Endothelial cell of umbilical vein (primary cell): ENCODE results near the gene AP1G2. TPM values are rescaled to one million over a fixed set of nuclear protein-coding genes. Genes with fewer than 3 reads are reported as not detected.

Source experiments
- BruUV-seq: library from RNA; stranded (reverse); fragments of 400-500 nt; replicated peaks from 2 replicates; lab custom pipeline; 2021; lab: Mats Ljungman, UMichigan
- CTCF ChIA-PET: fragments of 300-600, 350-600 bp; sonication (Branson Sonifier 250); formaldehyde crosslinking; loops from one replicate; lab custom pipeline; 2021; ENCODE audit warnings: antibody characterized with exemption, inconsistent platforms; lab: Charles Lee
- POLR2A ChIA-PET: fragments of 300-600, 350-600 bp; sonication (Branson Sonifier 250); formaldehyde crosslinking; loops from one replicate; lab custom pipeline; 2021; ENCODE audit warnings: antibody characterized with exemption, inconsistent platforms; lab: Charles Lee
- DNase-seq: peaks from one replicate; pipeline ENCODE4 v3.0.0-alpha.2; 2011; ENCODE audit warnings: low read depth, low spot score
- FAIRE-seq: peaks from 2 replicates; lab custom pipeline; 2011; peaks lifted over from hg19 to GRCh38; lab: Jason Lieb, UNC
- H2AFZ ChIP-seq: 2 replicates; pipeline ENCODE4 v1.6.0; 2012; ENCODE audit warnings: low read depth, low read length, control low read depth, inconsistent platforms
- H3K27ac ChIP-seq: 2 replicates; pipeline ENCODE4 v1.5.1; 2011; ENCODE audit warnings: low read depth, mild to moderate bottlenecking, control low read depth, low read length, moderate library complexity; ENCODE audit not compliant: insufficient read depth
- H3K27me3 ChIP-seq, 2 experiments: 2 replicates each; pipeline versions ENCODE4 v1.6.0 to v1.6.1; 2011; ENCODE audit warnings: low read length in 2 of 2, mixed read lengths in 1 of 2; ENCODE audit not compliant: control insufficient read depth in 2 of 2, insufficient read depth in 2 of 2
- H3K36me3 ChIP-seq, 2 experiments: 2 replicates in 1 of 2; 3 replicates in 1 of 2; pipeline ENCODE4 v1.5.1; 2011; ENCODE audit warnings: low read length in 2 of 2, mild to moderate bottlenecking in 1 of 2, moderate library complexity in 1 of 2; ENCODE audit not compliant: control insufficient read depth in 2 of 2, insufficient read depth in 2 of 2; ENCODE audit errors: extremely low read depth in 1 of 2
- H3K4me1 ChIP-seq: 3 replicates; pipeline ENCODE4 v1.5.1; 2011; ENCODE audit warnings: mild to moderate bottlenecking, low read length; ENCODE audit not compliant: control insufficient read depth, insufficient read depth; ENCODE audit errors: extremely low read depth
- H3K4me2 ChIP-seq: 2 replicates; pipeline ENCODE4 v1.6.1; 2011; ENCODE audit warnings: low read length, control low read depth, mixed read lengths; ENCODE audit not compliant: insufficient read depth
- H3K4me3 ChIP-seq, 3 experiments: fragments of 200-600 bp in 1 of 3; sonication (generic), shearing (Covaris generic) in 1 of 3; replicated peaks in 1 of 3; 2 replicates each; pipeline ENCODE4 v1.5.1; 2011 to 2016; ENCODE audit warnings: control low read depth in 3 of 3, low read length in 3 of 3, mild to moderate bottlenecking in 2 of 3, inconsistent platforms in 1 of 3, low read depth in 1 of 3, moderate library complexity in 1 of 3; ENCODE audit not compliant: insufficient read depth in 1 of 3
- H3K79me2 ChIP-seq: 2 replicates; pipeline ENCODE4 v1.6.0; 2012; ENCODE audit warnings: low read length, inconsistent platforms; ENCODE audit not compliant: control insufficient read depth, insufficient read depth
- H3K9ac ChIP-seq: replicated peaks from 2 replicates; pipeline ENCODE3; 2011; ENCODE audit warnings: low read length, control low read depth; ENCODE audit not compliant: insufficient read depth; ENCODE audit errors: extremely low read depth
- H3K9me1 ChIP-seq: replicated peaks from 3 replicates; pipeline ENCODE4 v1.6.0; 2011; ENCODE audit warnings: mild to moderate bottlenecking, low read length; ENCODE audit not compliant: control insufficient read depth, insufficient read depth; ENCODE audit errors: extremely low read depth
- H3K9me3 ChIP-seq: replicated peaks from 2 replicates; pipeline ENCODE4 v1.5.1; 2012; ENCODE audit warnings: low read length, inconsistent platforms; ENCODE audit not compliant: control insufficient read depth, insufficient read depth
- H4K20me1 ChIP-seq: replicated peaks from 2 replicates; pipeline ENCODE3; 2011; ENCODE audit warnings: mild to moderate bottlenecking, low read length; ENCODE audit not compliant: control insufficient read depth, insufficient read depth; ENCODE audit errors: extremely low read depth
- EZH2 ChIP-seq: IDR thresholded peaks from 2 replicates; pipeline ENCODE4 v1.6.1; 2012; ENCODE audit warnings: borderline replicate concordance, low read depth, mild to moderate bottlenecking, moderate library complexity, low read length, inconsistent platforms; ENCODE audit not compliant: severe bottlenecking
- GATA2 ChIP-seq: IDR thresholded peaks from 2 replicates; pipeline ENCODE4 v1.7.0; 2011; ENCODE audit warnings: low read depth, mild to moderate bottlenecking, moderate library complexity, mixed read lengths, low read length; ENCODE audit not compliant: insufficient read length, insufficient read depth
- POLR2AphosphoS5 ChIP-seq: IDR thresholded peaks from 2 replicates; pipeline ENCODE4 v1.6.1; 2012; ENCODE audit warnings: low read depth, mild to moderate bottlenecking, control low read depth, low read length, moderate library complexity; ENCODE audit not compliant: insufficient read depth
- dilution Hi-C: fragments of 300-500 bp; cut with MboI; formaldehyde crosslinking; loops from one replicate; pipeline ENCODE4 v1.15.0; 2019; ENCODE audit warnings: low sequenced_read_pairs; ENCODE audit not compliant: extremely low pct_ligation_motif_present
- intact Hi-C: fragments of 100-400 bp; cut with micrococcal nuclease; formaldehyde crosslinking; loops from one replicate; pipeline ENCODE4 v1.10.0; 2022
- polyA plus RNA-seq, 4 experiments: library from polyadenylated mRNA; depleted of rRNA in 3 of 4; stranded (reverse) in 3 of 4; unstranded in 1 of 4; fragments of >200 nt; gene quantifications; 2 replicates each; pipeline versions ENCODE4 v1.2.1 to v1.2.3, GENCODE V29; 2011 to 2012; ENCODE audit warnings: missing spikeins in 1 of 4
- total RNA-seq: library from RNA; stranded (reverse); gene quantifications from 2 replicates; pipeline ENCODE4 v1.2.3, GENCODE V29; 2021

The AP1G2 gene
- total and polyA plus RNA-seq, 2 donors (not counting 3 experiments of a cell fraction or from before 2014, with no cell fraction given): 39.0 to 55.8 TPM

DNA sequence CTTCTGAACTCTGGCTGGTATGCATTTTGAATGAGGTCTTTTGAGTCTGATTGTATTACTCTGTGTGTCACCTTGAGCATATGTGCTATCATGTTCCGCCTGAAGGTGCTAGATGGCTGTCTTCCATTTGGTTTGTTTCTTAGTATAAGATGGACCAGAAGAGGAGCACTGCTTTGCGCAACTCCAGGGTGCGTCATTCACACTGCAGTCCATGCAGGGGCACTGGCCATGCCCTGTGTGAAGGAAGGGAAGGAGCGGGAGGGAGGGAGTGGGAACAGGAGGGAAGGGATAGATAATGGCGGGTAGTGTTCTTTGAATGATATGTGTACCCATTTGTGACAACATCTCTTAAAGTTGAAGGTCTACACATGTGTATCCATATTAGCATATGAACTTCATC, 24.2 kb downstream of the AP1G2 start:
- Histone ChIP-seq H3K79me2 (no peaks in the 10 kb centered on the region), H3K4me2 (no peak overlapping the region), H2AFZ (no peak overlapping the region), H4K20me1 (no peaks in the 10 kb centered on the region), H3K9me3 (no peaks in the 10 kb centered on the region), H3K9ac (no peak overlapping the region), H3K4me3 (no peak overlapping the region), H3K36me3 (no peaks in the 10 kb centered on the region), H3K27me3 (peaks cover 0 to 10% of the 10 kb centered on the region in 2 experiments), H3K4me1 (no peaks in the 10 kb centered on the region), H3K9me1 (no peaks in the 10 kb centered on the region), H3K27ac (no peak overlapping the region)
- FAIRE-seq (no peak), DNase-seq (no peak)
- BruUV-seq: no TSS peak
- TF ChIP-seq EZH2: no peak
- TF ChIP-seq POLR2AphosphoS5: no peak
- no peak for TF ChIP-seq GATA2
- ChIA-PET POLR2A (no interaction called here), CTCF (interaction anchor here (2.8 to 3.5 kb wide), 3 partner anchors 15 to 65 kb away, joined by 10 to 17 read pairs (median 12); no protein-coding TSS in a partner anchor)
- dilution Hi-C loops: no loop called here
- intact Hi-C loops: no loop called here

DNA sequence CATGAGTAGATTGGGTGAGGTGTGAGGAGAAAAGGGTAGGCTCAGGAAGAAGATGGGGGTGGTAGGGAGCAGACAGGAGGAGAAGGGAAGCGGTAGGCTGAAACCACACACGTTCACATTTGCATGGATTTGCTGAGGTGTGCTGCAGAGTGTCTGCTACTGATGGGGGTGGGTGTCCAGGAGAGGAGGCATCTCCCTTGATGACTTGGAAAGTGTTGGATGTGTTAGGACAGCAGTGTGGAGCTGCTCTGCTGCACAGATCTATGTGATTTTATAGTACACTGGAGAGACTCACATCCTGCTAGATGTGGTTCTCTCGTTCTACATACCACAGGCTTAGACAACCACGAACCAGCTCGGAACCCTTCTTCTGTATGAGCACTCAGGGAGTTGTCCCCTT, 25.3 kb downstream of the AP1G2 start:
- intact Hi-C loops (no loop called here), dilution Hi-C loops (no loop called here)
- H3K27ac ChIP-seq: no peak overlapping the region
- no peaks in the 10 kb centered on the region for H3K9me1 ChIP-seq
- no peaks in the 10 kb centered on the region for H3K4me1 ChIP-seq
- no peak overlapping the region for H2AFZ ChIP-seq
- DNase-seq: no peak
- CTCF ChIA-PET: interaction anchor here (2.8 to 3.5 kb wide), 3 partner anchors 13 to 64 kb away, joined by 10 to 17 read pairs (median 12); no protein-coding TSS in a partner anchor
- no peaks in the 10 kb centered on the region for H3K79me2 ChIP-seq
- H3K4me2 ChIP-seq: no peak overlapping the region
- FAIRE-seq: no peak
- no TSS peak for BruUV-seq
- no peaks in the 10 kb centered on the region for H3K36me3 ChIP-seq
- POLR2A ChIA-PET: no interaction called here
- H3K27me3 ChIP-seq: peaks cover 0 to under 1% of the 10 kb centered on the region in 2 experiments
- no peak overlapping the region for H3K9ac ChIP-seq
- no peaks in the 10 kb centered on the region for H3K9me3 ChIP-seq
- H4K20me1 ChIP-seq: no peaks in the 10 kb centered on the region
- no peak for TF ChIP-seq POLR2AphosphoS5
- H3K4me3 ChIP-seq: no peak overlapping the region
